ENCODE data around the gene PER1.

GRCh38 chr17:8173056-8173870 is 21.1 kb upstream of the PER1 start:
- TF ChIP-seq CTCF (IDR thresholded peaks at IDR 0.05), result peak in 2 of 7 experiments; percentile 12 to 15
- TF ChIP-seq POLR2A (IDR thresholded peaks at IDR 0.05), result peak; percentile 99 to 100 (median 100)

Data from body of pancreas (tissue), 4 donors.